ENCODE results near the gene CUX1. TPM values are rescaled to one million over a fixed set of nuclear protein-coding genes. Genes with fewer than 3 reads are reported as not detected.
"Not testable (repeated sequence)": the region's sequence is repeated elsewhere in the genome, so short reads cannot be mapped to it uniquely, and the experiment has no call there.

CUX1 gene
- total RNA-seq, 1 experiment from 2014 or later = 53.5 TPM

- H4K91ac ChIP-seq (ENCODE audit: insufficient read length, low read depth, low read length) = no peak overlapping the region
- H2AFZ ChIP-seq (ENCODE audit: low read length) = no peak overlapping the region
- peaks cover 3% of the 10 kb centered on the region for H4K20me1 ChIP-seq (ENCODE audit: control insufficient read depth, insufficient read depth, insufficient read length)
- H3K18ac ChIP-seq (ENCODE audit: insufficient read length, low read depth, low read length) = no peak overlapping the region
- Mint-ChIP-seq H3K9me3 (peaks cover 0 to 3% of the 10 kb centered on the region in 2 experiments; a peak in 2 of 5 replicates), H3K4me3 (no peak overlapping the region), H3K27me3 (ENCODE audit: low read depth) (no peaks in the 10 kb centered on the region), H3K4me1 (peaks cover 21 to 34% of the 10 kb centered on the region in 2 experiments), H3K36me3 (ENCODE audit: insufficient read depth in 1 of 3, low read depth in 3 of 3) (peaks cover 5 to 9% (median 8%) of the 10 kb centered on the region in 3 experiments; a peak in 6 of 7 replicates), H3K27ac (peak overlapping the region in 1 of 3 experiments; percentile 37; a peak in 1 of 7 replicates)
- H2AK5ac ChIP-seq (ENCODE audit: insufficient read length, low read length) = no peak overlapping the region
- no CpG with 5 or more reads among the region's 12 CpGs for WGBS (ENCODE audit: extremely low coverage, insufficient read length, low lambda C conversion rate)
- H3K4me2 ChIP-seq (ENCODE audit: insufficient read depth, insufficient read length, low read length) = no peak overlapping the region
- H2BK5ac ChIP-seq (ENCODE audit: insufficient read length, low read length) = no peak overlapping the region
- H2BK120ac ChIP-seq (ENCODE audit: low read depth, low read length, poor library complexity, severe bottlenecking) = no peak overlapping the region
- no peaks in the 10 kb centered on the region for H3K9me3 ChIP-seq (ENCODE audit: control insufficient read depth, low read depth, low read length)
- no peak overlapping the region for H4K5ac ChIP-seq (ENCODE audit: insufficient read length, low read depth, low read length)
- peak; percentile 14 for DNase-seq
- H3K23me2 ChIP-seq (ENCODE audit: insufficient read length, low read depth, low read length, poor library complexity, severe bottlenecking) = no peaks in the 10 kb centered on the region
- no peak overlapping the region for H2BK20ac ChIP-seq (ENCODE audit: low read depth, low read length, poor library complexity, severe bottlenecking)
- H3K56ac ChIP-seq (ENCODE audit: insufficient read length, low read depth, low read length) = no peak overlapping the region
- H4K8ac ChIP-seq (replicated peaks; ENCODE audit: insufficient read length, low read depth, low read length) = no peak overlapping the region
- no peak overlapping the region for H3K4ac ChIP-seq (ENCODE audit: low read depth, low read length)
- H3K9ac ChIP-seq (ENCODE audit: extremely low read depth, insufficient read length, low read length) = no peak overlapping the region
- no peak overlapping the region for H3K23ac ChIP-seq (ENCODE audit: insufficient read length, low read depth, low read length)
- no peaks in the 10 kb centered on the region for H3K4me1 ChIP-seq (ENCODE audit: insufficient read depth, low read length)
- H3K14ac ChIP-seq (ENCODE audit: insufficient read depth, low read length) = no peak overlapping the region
- H3K79me2 ChIP-seq (ENCODE audit: insufficient read depth, low read length) = peaks cover 72% of the 10 kb centered on the region; the same call in 1 of the 2 replicates
- TF ChIP-seq, protein P1, sequence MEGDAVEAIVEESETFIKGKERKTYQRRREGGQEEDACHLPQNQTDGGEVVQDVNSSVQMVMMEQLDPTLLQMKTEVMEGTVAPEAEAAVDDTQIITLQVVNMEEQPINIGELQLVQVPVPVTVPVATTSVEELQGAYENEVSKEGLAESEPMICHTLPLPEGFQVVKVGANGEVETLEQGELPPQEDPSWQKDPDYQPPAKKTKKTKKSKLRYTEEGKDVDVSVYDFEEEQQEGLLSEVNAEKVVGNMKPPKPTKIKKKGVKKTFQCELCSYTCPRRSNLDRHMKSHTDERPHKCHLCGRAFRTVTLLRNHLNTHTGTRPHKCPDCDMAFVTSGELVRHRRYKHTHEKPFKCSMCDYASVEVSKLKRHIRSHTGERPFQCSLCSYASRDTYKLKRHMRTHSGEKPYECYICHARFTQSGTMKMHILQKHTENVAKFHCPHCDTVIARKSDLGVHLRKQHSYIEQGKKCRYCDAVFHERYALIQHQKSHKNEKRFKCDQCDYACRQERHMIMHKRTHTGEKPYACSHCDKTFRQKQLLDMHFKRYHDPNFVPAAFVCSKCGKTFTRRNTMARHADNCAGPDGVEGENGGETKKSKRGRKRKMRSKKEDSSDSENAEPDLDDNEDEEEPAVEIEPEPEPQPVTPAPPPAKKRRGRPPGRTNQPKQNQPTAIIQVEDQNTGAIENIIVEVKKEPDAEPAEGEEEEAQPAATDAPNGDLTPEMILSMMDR (conservative IDR thresholded peaks at IDR 0.05) = no peak
- H3K27ac ChIP-seq (ENCODE audit: insufficient read length, low read depth, low read length) = no peak overlapping the region
- no peaks in the 10 kb centered on the region for H3K27me3 ChIP-seq (ENCODE audit: insufficient read depth, low read length)
- no peak overlapping the region for H2BK12ac ChIP-seq (ENCODE audit: insufficient read length, low read depth, low read length)
- H3T11ph ChIP-seq (ENCODE audit: low read length) = no peak overlapping the region
- no peak overlapping the region for H2BK15ac ChIP-seq (ENCODE audit: low read depth, low read length)
- peaks cover 14% of the 10 kb centered on the region for H3K79me1 ChIP-seq (ENCODE audit: insufficient read depth, low read depth, low read length, poor library complexity, severe bottlenecking)
Measured at GRCh38 chr7:101835136-101835535, 17.7 kb downstream of the CUX1 start.

DNA sequence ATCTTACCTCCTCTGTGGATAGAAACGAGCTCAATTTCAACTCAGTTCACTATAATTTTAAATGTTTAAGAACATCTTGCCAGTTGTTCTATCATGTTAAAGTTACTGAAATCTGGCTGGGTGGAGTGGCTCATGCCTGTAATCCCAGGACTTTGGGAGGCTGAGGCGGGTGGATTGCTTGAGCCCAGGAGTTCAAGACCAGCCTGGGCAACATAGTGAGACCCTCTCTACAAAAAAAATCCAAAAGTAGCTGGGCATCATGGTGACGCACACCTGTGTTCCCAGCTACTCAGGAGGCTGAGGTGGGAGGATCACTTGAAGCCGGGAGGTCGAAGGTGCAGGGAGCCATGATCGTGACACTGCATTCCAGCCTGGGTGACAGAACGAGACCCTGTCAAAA is 20.0 kb downstream of the CUX1 start:
- not testable (repeated sequence) for H4K20me1 ChIP-seq (ENCODE audit: control insufficient read depth, insufficient read depth, insufficient read length); H2BK5ac ChIP-seq (ENCODE audit: insufficient read length, low read length); DNase-seq; H3K27ac Mint-ChIP-seq; H3K4me2 ChIP-seq (ENCODE audit: insufficient read depth, insufficient read length, low read length); H3K23me2 ChIP-seq (ENCODE audit: insufficient read length, low read depth, low read length, poor library complexity, severe bottlenecking); H2AK5ac ChIP-seq (ENCODE audit: insufficient read length, low read length); H3K9me3 ChIP-seq (ENCODE audit: control insufficient read depth, low read depth, low read length); H2BK120ac ChIP-seq (ENCODE audit: low read depth, low read length, poor library complexity, severe bottlenecking); H3K56ac ChIP-seq (ENCODE audit: insufficient read length, low read depth, low read length); H3K9ac ChIP-seq (ENCODE audit: extremely low read depth, insufficient read length, low read length); H4K5ac ChIP-seq (ENCODE audit: insufficient read length, low read depth, low read length); H2BK15ac ChIP-seq (ENCODE audit: low read depth, low read length); H3K27me3 ChIP-seq (ENCODE audit: insufficient read depth, low read length); H3K4me3 Mint-ChIP-seq; H3K36me3 Mint-ChIP-seq (ENCODE audit: insufficient read depth in 1 of 3, low read depth in 3 of 3); H3K23ac ChIP-seq (ENCODE audit: insufficient read length, low read depth, low read length); H4K91ac ChIP-seq (ENCODE audit: insufficient read length, low read depth, low read length); H3K4me1 ChIP-seq (ENCODE audit: insufficient read depth, low read length); H3K18ac ChIP-seq (ENCODE audit: insufficient read length, low read depth, low read length); H2BK20ac ChIP-seq (ENCODE audit: low read depth, low read length, poor library complexity, severe bottlenecking); H4K8ac ChIP-seq (replicated peaks; ENCODE audit: insufficient read length, low read depth, low read length); H3K27ac ChIP-seq (ENCODE audit: insufficient read length, low read depth, low read length); H3K14ac ChIP-seq (ENCODE audit: insufficient read depth, low read length); H3K27me3 Mint-ChIP-seq (ENCODE audit: low read depth); H2AFZ ChIP-seq (ENCODE audit: low read length); H3T11ph ChIP-seq (ENCODE audit: low read length); H2BK12ac ChIP-seq (ENCODE audit: insufficient read length, low read depth, low read length); H3K4ac ChIP-seq (ENCODE audit: low read depth, low read length); H3K9me3 Mint-ChIP-seq
- Histone ChIP-seq H3K79me2 (ENCODE audit: insufficient read depth, low read length) (peaks cover 58% of the 10 kb centered on the region; the same call in 1 of the 2 replicates), H3K79me1 (ENCODE audit: insufficient read depth, low read depth, low read length, poor library complexity, severe bottlenecking) (peaks cover 13% of the 10 kb centered on the region)
- peaks cover 18 to 26% of the 10 kb centered on the region in 2 experiments for H3K4me1 Mint-ChIP-seq
- WGBS (ENCODE audit: extremely low coverage, insufficient read length, low lambda C conversion rate) = no CpG with 5 or more reads among the region's 7 CpGs

Measured in H9 (cell line).